ENCODE measurements around the gene CTIF.

- TF ChIP-seq POLR2AphosphoS5 (IDR thresholded peaks at IDR 0.05; ENCODE audit: low read depth, low read length): no peak
- TF ChIP-seq POLR2A (IDR thresholded peaks at IDR 0.05; ENCODE audit: low read depth, low read length): no peak
- no peak for TF ChIP-seq TAF1 (IDR thresholded peaks at IDR 0.05; ENCODE audit: borderline replicate concordance, low read depth, low read length)
These were observed 217.8 kb downstream of the CTIF start for GRCh38 chr18:48756511-48757226.
